NCI-H2171 treated with DMSO at 0.1 percent for 48 hours (cell line): ENCODE measurements around the gene PGP.
"Not testable (repeated sequence)": the region's sequence is repeated elsewhere in the genome, so short reads cannot be mapped to it uniquely, and the experiment has no call there.

ENCODE experiments used
- DNase-seq: peaks from one replicate; lab custom pipeline; 2025; lab: John Stamatoyannopoulos, UW

Gene PGP

GRCh38 chr16:2216330-2216729, 1.7 kb upstream of the PGP start:
- no peak for DNase-seq

- DNase-seq, result no peak
Measured at GRCh38 chr16:2213817-2214718, 572 bp downstream of the PGP start.

- no peak for DNase-seq
Measured at GRCh38 chr16:2212362-2213324, 2.0 kb downstream of the PGP start.

- DNase-seq, result no peak
Measured at GRCh38 chr16:2211923-2212347, 2.7 kb downstream of the PGP start.

DNA sequence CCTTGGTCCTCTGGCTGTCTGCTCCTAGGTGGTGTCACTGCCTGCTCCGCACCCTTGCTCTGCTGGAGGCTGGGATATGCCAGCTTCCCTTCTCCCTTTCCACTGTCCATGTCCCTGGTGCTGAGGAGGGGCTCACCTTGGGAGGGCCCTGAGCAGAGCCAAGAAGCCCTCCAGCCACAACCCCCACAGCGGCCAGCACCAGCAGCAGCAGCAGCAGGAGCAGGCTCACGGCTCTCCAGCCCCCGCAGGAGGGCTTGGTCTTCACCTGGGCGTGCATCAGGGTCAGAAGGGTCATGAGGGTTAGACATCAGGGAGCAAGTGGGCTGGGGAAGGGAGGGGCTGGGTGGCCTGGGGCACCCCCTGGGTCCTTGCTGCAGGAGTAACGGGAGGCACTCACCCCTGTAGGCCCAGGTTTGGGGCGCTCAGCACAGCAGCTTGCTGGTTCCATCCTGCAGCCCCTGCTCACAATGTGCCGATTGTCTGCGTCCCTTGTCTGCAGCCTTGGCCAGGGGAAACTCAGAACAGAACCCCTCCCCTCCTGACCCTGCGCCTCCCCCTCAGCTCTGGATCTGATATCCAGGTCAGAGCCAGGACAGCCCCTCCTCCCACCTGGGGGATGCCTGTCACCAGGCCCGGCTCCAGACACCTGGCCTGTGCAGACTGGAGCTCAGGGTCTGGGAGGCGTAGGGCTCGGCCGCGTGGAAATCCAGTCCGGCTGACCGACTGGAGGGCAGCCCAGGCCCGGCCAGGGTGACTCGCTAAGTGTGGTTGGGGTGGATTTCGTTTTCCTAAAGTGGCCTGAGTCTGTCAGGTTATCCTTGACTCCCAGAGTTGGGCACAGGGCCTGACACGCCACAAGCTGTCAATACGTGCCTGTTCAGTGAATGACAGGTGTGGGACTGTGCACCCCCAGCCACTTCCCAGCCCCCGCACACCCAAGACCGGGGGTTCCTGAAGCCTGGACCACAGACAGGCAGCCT, 4.0 kb downstream of the PGP start, which contains the start of gene BRICD5:
TSS of gene BRICD5 (minus strand) at position 478 of the 980 bp plus-strand sequence. CDS start at position 448, 30 bp downstream.
- DNase-seq, result no peak

GRCh38 chr16:2210009-2210332, 4.7 kb downstream of the PGP start:
- DNase-seq, result no peak

DNA sequence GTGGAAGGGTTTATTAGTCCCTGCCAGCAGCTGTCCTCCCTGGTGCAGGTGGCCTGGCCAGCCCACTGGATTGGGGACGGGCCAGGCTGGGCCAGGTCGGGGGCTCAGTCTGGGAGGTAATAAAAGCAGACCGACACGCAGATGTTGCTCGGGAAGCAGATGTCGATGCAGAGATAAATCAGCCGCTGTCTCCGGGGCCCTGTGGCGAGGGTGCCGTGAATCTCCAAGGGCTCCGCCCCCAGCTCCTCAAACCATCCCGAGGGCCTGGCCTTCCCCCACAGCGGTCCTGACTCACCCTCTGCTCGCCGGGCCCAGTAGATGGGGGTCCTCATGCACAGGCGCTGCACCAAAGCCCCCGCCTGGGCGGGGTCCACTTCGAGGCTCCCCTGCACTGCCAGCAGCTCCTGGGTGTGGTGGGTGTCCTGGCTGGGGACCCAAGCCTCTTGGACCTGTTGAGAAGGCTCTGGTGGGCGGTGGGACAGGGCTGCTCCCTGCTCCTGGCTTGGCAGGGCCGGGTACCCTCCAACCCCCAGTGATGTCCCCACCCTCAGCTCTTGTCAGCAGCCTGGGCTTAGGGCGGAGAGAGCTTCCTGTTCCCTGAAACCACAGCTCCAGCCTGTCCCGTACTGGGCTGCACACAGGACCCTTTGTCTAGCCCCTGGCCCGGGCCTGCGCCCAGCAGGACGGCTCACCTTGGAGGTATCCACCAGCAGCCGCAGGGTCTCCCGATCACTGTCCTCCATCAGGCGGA, 5.2 kb downstream of the PGP start:
- no peak for DNase-seq

DNA sequence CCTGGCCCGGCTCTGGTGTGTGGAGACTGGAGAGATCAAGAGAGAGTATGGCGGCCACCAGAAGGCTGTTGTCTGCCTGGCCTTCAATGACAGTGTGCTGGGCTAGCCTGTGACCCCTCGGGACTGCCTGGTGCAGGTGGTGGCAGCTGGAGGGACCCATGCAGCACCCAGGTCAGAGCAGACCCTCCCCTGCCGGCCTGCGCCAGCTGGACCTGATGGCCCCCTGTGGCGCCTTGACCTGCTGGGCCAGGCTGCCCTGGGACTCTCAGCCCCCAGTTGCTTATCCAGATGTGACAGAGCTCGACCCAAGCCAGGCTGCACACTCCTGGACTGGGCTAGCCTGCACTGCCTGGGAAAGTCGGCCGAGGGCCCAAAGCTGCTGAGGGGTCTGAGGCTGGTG, 5.9 kb downstream of the PGP start:
- no peak for DNase-seq

- DNase-seq, result peak; percentile 32
Measured at GRCh38 chr16:2208308-2208707, 6.3 kb downstream of the PGP start.

DNA sequence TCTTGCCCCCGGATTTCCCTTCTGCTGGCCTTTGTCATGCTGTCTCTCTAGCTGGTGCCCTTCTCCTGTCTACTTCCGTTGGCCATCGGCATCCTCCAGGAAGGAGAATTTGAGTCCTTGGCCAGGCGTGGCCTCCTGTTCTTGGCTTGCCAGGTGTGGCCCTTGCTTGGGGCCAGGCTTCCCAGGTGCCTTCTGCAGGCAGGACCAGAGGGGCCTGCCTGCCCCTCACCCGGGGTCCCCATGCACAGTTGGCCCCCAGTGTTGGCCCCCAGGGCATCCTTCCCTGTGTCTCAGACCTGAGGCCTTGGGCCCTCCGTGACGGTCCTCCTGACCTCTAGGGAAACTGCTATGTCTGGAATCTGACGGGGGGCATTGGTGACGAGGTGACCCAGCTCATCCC, 6.8 kb downstream of the PGP start:
- DNase-seq, result no peak

GRCh38 chr16:2206780-2207433, 7.7 kb downstream of the PGP start:
- DNase-seq, result no peak

- no peak for DNase-seq
Measured at GRCh38 chr16:2206420-2206779, 8.2 kb downstream of the PGP start.

- no peak for DNase-seq
Measured at GRCh38 chr16:2205967-2206313, 8.7 kb downstream of the PGP start.

DNA sequence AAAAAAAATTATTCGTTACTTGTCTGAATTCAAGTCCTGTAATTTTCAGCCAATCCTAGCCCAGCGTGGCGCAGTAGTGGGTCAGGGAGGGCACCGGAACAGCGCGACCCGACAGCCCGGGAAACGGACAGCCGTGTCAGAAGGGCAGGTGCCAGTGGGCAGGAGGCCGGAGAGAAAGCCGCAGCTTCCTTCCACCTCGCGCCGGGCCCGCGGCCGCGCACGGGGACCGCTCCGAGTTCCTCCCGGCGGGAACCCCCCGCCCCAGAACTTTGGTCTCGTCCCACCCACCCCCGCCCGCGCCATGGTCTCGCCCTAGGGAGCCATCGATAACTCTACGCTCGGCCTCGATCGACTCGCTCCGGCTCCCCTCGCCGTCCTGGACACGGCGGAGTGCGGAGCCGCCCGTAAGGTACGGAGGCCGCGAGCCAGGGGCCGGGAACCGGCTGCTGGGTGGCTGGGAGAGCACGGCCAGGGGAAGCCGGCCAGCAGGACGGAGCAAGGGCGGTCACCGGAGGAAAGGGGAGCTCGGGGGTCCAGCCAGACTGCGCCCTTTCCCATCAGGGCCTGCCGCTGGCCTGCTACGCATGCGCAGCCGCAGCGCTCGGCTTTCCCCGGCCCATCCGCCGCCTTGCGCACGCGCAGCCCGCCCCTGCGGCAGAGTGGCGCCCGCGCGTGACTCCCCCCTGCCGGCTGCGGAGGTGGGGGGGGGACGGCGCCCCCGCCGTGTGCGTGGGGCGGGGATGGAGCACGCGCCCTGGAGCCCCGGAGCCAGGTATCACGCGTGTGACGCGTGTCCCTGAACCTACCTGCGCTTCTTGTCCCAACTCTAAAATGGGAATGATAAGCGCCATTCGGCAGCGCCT, 9.3 kb downstream of the PGP start, which contains the start of gene MLST8:
TSS of gene MLST8 (plus strand) at position 351 of the 863 bp plus-strand sequence. CDS start 632 bp downstream, outside the sequence.
- DNase-seq, result peak; percentile 82

- DNase-seq, result no peak
Measured at GRCh38 chr16:2204416-2205103, 10.1 kb downstream of the PGP start.

DNA sequence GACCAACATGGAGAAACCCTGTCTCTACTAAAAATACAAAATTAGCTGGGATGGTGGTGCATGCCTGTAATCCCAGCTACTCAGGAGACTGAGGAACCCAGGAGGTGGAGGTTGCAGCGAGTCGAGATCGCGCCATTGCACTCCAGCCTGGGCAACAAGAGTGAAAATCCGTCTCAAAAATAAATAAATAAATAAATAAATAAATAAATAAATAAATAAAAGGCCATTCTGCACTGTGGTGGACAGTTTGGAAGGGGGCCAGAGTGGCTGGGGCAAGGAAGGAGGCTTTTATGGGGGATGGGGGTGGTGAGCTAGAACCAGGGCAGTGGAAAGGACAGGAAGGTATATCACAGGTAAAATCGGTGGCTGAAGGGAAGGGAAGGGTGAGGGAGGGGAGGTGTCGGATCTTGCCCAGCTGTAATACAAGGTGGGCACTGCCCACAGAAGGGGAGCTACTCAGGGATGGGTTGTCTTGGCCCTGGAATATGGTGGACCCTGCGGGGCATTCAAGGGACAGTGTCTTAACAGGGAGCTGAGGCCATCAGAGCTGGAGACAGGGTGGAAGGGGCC, 11.4 kb downstream of the PGP start:
- not testable (repeated sequence) for DNase-seq

GRCh38 chr16:2200313-2200712, 14.3 kb downstream of the PGP start:
- no peak for DNase-seq

GRCh38 chr16:2199621-2200139, 15.0 kb downstream of the PGP start:
- no peak for DNase-seq
